CD1c-positive myeloid dendritic cell (primary cell): Measurements from ENCODE around the gene ZNF549.

Source experiments
- DNase-seq: peaks from one replicate; pipeline ENCODE4 v3.0.0-alpha.2; 2016; ENCODE audit errors: extremely low spot score

ZNF549 gene

GRCh38 chr19:57566396-57567265 is 39.5 kb downstream of the ZNF549 start:
- no peak for DNase-seq

- DNase-seq = no peak
These were observed 43.6 kb downstream of the ZNF549 start for GRCh38 chr19:57570707-57571106.

- no peak for DNase-seq
These were observed 45.3 kb downstream of the ZNF549 start for GRCh38 chr19:57572415-57572947.

- no peak for DNase-seq
These were observed 49.5 kb downstream of the ZNF549 start for GRCh38 chr19:57576661-57577060.

GRCh38 chr19:57578487-57579205 is 51.5 kb downstream of the ZNF549 start, which contains the start of gene ZNF416:
ZNF416 (minus strand) TSS chr19:57578911; CDS start chr19:57578704, 207 bp downstream.
- peak; percentile 99 for DNase-seq

GRCh38 chr19:57583104-57583520 is 56.0 kb downstream of the ZNF549 start:
- no peak for DNase-seq

- DNase-seq = peak; percentile 94
These were observed 56.6 kb downstream of the ZNF549 start, which contains the start of gene ZIK1 for GRCh38 chr19:57583521-57584416. ZIK1 (plus strand) TSS chr19:57584145; CDS start chr19:57584357, 212 bp downstream.

- no peak for DNase-seq
These were observed 60.4 kb downstream of the ZNF549 start for GRCh38 chr19:57587529-57587928.

- no peak for DNase-seq
These were observed 72.2 kb downstream of the ZNF549 start for GRCh38 chr19:57599377-57599760.

GRCh38 chr19:57599761-57600383 is 72.7 kb downstream of the ZNF549 start, which contains the start of gene ZNF530:
ZNF530 (plus strand) TSS chr19:57599885; CDS start chr19:57604346, 4,461 bp downstream.
- DNase-seq = peak; percentile 95

GRCh38 chr19:57606931-57607330 is 79.8 kb downstream of the ZNF549 start:
- DNase-seq = no peak
